Astrocyte (in vitro differentiated cells and primary cell): Measurements from ENCODE around the gene CLEC16A.

Source experiments
- EZH2 ChIP-seq: IDR thresholded peaks from 2 replicates; pipeline ENCODE4 v1.6.1; 2012; ENCODE audit warnings: mild to moderate bottlenecking, low read length, inconsistent platforms; ENCODE audit not compliant: insufficient read depth
- TF ChIP-seq, protein P1 (sequence below): IDR thresholded peaks from 2 replicates; pipeline ENCODE4 v1.5.1; 2011; ENCODE audit warnings: low read depth, mild to moderate bottlenecking, inconsistent platforms, low read length, moderate library complexity; ENCODE audit not compliant: insufficient read depth

DNA sequence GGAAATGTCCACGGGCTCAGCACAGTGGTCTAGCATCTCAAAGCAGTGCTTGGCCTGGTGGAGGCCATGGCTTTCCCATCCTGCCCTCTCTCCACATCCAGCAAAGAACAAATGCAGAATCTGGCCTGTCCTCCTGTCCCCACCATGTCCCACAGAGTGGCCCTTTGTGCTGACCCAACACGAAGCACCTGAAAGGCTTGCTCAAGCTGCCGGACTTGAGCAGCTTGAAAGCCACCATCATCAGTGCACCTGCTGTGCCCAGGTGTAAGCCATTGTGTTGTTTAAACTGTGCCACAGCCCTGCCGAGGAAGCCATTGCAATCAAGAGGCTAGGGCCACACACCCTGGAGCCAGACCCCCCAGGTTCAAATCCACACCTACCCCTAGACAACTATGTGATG lies 196.1 kb downstream of the CLEC16A start:
- TF ChIP-seq, protein P1, sequence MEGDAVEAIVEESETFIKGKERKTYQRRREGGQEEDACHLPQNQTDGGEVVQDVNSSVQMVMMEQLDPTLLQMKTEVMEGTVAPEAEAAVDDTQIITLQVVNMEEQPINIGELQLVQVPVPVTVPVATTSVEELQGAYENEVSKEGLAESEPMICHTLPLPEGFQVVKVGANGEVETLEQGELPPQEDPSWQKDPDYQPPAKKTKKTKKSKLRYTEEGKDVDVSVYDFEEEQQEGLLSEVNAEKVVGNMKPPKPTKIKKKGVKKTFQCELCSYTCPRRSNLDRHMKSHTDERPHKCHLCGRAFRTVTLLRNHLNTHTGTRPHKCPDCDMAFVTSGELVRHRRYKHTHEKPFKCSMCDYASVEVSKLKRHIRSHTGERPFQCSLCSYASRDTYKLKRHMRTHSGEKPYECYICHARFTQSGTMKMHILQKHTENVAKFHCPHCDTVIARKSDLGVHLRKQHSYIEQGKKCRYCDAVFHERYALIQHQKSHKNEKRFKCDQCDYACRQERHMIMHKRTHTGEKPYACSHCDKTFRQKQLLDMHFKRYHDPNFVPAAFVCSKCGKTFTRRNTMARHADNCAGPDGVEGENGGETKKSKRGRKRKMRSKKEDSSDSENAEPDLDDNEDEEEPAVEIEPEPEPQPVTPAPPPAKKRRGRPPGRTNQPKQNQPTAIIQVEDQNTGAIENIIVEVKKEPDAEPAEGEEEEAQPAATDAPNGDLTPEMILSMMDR, result no peak
- TF ChIP-seq EZH2, result no peak
